IMR-90 (cell line): ENCODE measurements around the gene ERC2.

Experiments
- CEBPB ChIP-seq: IDR thresholded peaks from 2 replicates; pipeline ENCODE4 v1.6.1; 2012; ENCODE audit warnings: low read depth, low read length, improper control_type of control experiment
- CTCF ChIP-seq: conservative IDR thresholded peaks from 2 replicates; pipeline ENCODE4 v1.5.1; 2012; ENCODE audit warnings: mild to moderate bottlenecking, low read depth, low read length, improper control_type of control experiment
- ELK1 ChIP-seq: fragments of 150-350 bp; IDR thresholded peaks from 2 replicates; pipeline ENCODE4 v1.6.1; 2016; ENCODE audit warnings: low read depth, mild to moderate bottlenecking, low read length, moderate library complexity, borderline replicate concordance
- FOS ChIP-seq: fragments of 150-350 bp; IDR thresholded peaks from 2 replicates; pipeline ENCODE4 v1.6.1; 2016; ENCODE audit warnings: low read depth, low read length
- MAFK ChIP-seq: IDR thresholded peaks from 2 replicates; pipeline ENCODE4 v1.6.1; 2012; ENCODE audit warnings: low read depth, low read length, improper control_type of control experiment
- MAZ ChIP-seq: IDR thresholded peaks from 2 replicates; pipeline ENCODE4 v1.6.1; 2012; ENCODE audit warnings: low read depth, mild to moderate bottlenecking, low read length, improper control_type of control experiment, moderate library complexity, borderline replicate concordance
- MXI1 ChIP-seq: IDR thresholded peaks from 2 replicates; pipeline ENCODE4 v1.6.1; 2012; ENCODE audit warnings: low read depth, mild to moderate bottlenecking, low read length, moderate library complexity, borderline replicate concordance
- POLR2A ChIP-seq: IDR thresholded peaks from 2 replicates; pipeline ENCODE4 v1.6.1; 2012; ENCODE audit warnings: mild to moderate bottlenecking, low read depth, low read length
- RCOR1 ChIP-seq: IDR thresholded peaks from 2 replicates; pipeline ENCODE4 v1.6.1; 2012; ENCODE audit warnings: mild to moderate bottlenecking, low read length, improper control_type of control experiment; ENCODE audit not compliant: insufficient replicate concordance
- USF2 ChIP-seq: fragments of 150-350 bp; IDR thresholded peaks from 2 replicates; pipeline ENCODE4 v1.6.1; 2017; ENCODE audit warnings: mild to moderate bottlenecking, antibody characterized with exemption, low read length, low read depth

GRCh38 chr3:55824406-55824805 lies 643.9 kb downstream of the ERC2 start:
- TF ChIP-seq MAZ = no peak
- TF ChIP-seq MAFK = no peak
- no peak for TF ChIP-seq POLR2A
- no peak for TF ChIP-seq CTCF
- no peak for TF ChIP-seq CEBPB
- no peak for TF ChIP-seq FOS
- no peak for TF ChIP-seq USF2
- TF ChIP-seq MXI1 = no peak
- TF ChIP-seq RCOR1 = no peak
- no peak for TF ChIP-seq ELK1
